H1 (cell line): ENCODE data around the gene ZMAT5. TPM values are rescaled to one million over a fixed set of nuclear protein-coding genes. Genes with fewer than 3 reads are reported as not detected.

Experiments used
- CHD7 ChIP-seq: fragments of 300-600 bp; sonication (generic); IDR thresholded peaks from 2 replicates; pipeline ENCODE4 v1.7.1; 2012; ENCODE audit warnings: low read length, moderate library complexity, mild to moderate bottlenecking, inconsistent platforms; ENCODE audit not compliant: insufficient replicate concordance
- polyA plus RNA-seq, 7 experiments: library from polyadenylated mRNA; depleted of rRNA in 3 of 7; stranded (reverse) in 5 of 7; unstranded in 2 of 7; fragments of >200 nt in 5 of 7; fragments of 200-250 nt in 2 of 7; gene quantifications; 1 replicate in 5 of 7; 2 replicates in 1 of 7; 4 replicates in 1 of 7; pipeline versions ENCODE4 v1.2.1 to v1.2.3, GENCODE V29; 2011 to 2013; ENCODE audit warnings: missing spikeins in 2 of 7, mixed read lengths in 2 of 7
- total RNA-seq: library from RNA; stranded (reverse); fragmentation: NEBNext Ultra II Directional; extraction: Animal tissue kit (Norgen Biotek cat#: 25700); gene quantifications from 2 replicates; pipeline ENCODE4 v1.2.1, GENCODE V29; 2021

Gene ZMAT5
- total and polyA plus RNA-seq, 2 of the 8 experiments (the other 6 are each of a cell fraction or from before 2014, with no cell fraction given) = 14.0 to 38.3 TPM

DNA sequence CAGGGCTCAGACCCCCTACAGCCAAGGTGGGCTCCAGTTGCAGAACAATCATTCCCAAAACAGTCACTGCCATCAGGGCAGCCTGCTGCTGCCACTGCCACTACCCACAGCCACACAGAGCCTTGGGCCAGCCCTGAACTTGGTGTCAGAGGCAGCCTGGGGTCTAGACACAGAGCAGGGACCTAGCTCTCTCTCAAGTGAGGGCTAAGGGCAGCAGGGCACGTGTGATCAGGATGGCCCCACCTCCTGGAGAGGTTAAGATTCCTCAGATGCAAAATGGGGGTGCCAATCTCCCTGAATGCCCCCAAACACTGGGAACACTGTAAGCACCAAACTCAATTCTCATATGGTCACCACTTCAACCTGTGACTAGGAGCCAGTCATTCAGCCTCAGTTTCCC lies 31.4 kb downstream of the ZMAT5 start (continued):
- no peak for TF ChIP-seq CHD7
